SKM-1 (cell line): Measurements from ENCODE around the gene PLA2G3.

Experiments
- DNase-seq: peaks from one replicate; lab custom pipeline; 2025; ENCODE audit not compliant: unreplicated experiment; lab: John Stamatoyannopoulos, UW

PLA2G3 gene

DNA sequence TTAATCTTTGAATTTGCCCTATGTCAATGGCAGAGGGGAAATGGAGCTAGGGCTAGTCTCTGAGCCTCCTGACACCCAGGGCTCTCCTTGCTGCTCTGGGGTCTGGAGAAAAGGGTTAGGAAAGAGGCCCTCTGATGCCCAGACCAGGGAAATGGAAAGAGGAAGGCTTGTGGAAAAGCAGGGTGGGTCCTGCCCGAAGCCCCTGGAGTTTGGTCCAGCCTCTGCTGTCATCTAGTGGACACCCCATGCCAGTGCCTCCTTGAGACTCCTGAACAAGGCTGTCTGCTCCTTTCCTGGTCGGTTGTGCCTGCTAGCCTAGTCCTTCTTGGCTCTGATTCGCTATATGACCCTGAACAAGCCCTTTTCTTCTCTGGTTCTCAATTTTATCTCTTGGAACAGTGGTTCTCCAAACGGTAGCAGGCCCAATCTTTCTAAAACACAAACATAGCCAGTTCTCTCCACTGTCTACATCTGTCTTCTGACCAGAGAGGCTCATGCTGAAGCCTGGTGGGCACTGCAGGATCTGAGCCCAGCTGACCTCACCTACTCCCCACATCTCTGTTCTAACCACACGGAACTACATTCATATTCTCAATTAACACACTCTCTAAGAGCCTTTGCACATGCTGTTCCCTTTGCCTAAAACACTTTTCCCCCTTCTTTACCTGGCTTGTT, 8.8 kb upstream of the PLA2G3 start:
- DNase-seq: peak; percentile 24

DNA sequence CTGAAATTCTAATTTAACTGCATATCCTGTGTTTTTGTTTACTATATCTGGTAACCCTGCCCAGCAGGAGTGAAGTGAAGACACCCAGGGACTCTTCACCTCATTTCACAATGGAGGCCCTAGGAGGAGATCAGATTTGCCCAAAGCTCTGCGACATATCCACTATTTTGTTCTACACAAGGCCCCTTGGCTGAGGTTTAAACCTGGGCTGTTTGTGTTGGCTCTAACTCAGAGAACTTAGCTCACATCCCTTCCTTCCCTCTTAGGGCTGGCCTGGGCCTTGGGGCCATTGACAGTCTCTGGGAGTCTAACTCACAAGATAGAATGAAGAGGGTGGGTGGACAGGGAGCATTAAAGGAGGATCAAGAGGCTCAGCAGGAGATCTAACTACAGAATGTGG, 8.2 kb upstream of the PLA2G3 start:
- no peak for DNase-seq

DNA sequence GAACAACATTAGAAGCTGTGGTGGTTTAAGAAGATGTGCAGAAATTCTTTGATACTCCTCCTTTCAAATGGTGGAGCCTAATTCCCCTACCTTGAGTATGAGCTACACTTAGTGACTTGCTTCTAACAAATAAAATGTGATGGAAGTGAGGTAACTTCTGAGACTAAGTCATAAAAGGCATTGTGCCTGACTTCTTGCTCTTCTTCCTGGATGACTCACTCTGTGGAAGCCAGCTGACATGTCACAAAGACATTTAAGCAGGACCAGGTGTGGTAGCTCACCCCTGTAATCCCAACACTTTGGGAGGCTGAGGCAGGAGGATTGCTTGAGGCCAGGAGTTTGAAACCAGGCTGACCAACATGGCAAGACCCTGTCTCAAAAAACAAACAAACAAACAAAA, 3.9 kb upstream of the PLA2G3 start:
- no peak for DNase-seq

DNA sequence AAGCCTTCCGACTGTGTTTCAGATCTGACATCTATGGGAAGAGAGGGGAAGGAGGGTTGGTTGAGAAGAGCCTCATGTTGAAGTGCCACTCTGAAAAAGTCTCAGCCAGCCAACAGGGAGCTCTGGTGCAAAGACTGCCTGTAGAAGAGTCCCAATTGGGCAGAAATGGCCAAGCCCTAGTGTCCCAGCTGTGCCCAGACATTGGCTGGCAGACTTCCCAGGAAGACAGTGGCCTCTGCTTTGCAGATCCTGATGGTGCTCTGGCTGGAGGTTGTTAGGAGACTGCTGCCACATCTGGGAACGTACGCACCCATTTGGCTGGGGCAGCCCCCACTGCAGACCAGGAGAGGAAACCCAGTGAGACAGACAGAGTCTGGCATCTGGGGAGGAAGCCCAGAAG, 3.2 kb upstream of the PLA2G3 start:
- no peak for DNase-seq

DNA sequence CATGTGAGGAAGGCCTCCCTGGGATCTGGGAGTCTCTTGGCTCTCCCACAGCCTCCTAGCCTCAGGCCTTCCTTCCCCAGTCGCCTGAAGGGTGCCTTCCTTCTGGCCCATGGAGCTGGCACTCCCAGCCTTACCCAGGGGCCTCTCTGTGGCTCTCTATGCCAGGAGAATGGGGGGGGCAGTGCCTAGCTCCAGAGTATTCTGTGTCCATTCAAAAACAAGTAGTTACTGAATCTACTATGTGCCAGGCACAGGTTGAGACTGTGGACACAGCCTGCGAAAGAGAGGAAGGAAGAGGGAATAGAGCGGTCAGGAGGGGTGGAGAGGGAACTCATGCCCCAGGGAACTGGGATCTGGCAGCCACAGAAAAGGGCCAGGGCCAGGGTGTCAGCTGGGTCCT, 2.7 kb upstream of the PLA2G3 start:
- no peak for DNase-seq

DNA sequence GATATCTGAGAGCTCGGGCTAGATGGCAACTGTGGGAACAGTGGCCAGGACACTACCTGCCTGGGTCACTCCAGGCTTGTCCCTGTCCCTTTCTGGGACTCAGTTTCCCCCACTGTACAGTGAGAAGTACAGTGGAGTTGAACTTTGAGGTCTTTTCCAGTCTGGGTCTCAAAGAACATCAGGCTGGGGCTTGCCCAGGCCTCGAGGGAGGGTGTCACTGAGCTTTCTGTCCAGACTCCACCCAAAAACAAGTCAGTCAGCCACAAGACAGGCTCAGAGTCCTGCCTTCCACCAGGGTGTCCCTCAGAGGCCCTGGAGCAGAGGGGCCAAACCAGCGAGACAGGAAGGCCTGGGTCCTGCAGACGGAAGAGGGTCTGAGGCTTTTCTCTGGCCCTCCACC, 2.0 kb upstream of the PLA2G3 start:
- no peak for DNase-seq

DNA sequence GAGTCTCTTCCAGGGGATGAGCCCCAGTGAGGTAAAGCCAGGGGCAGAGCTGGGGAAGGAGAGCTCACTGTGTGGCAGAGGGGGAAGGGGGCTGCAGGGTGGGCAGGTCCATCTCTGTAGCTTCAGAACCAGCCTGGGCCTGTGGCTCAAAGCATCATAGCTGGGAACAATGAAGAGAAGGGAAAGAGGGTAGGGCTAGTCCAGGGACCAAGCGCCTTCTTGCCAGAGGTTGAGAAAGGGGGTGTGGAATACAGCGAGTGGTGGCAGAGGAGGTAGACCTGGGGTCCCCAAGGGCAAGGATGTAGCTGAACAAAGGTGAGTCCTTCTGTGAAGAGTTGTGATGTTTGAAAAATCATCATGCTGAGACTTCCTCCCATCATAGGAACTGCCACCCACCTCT, 1.2 kb upstream of the PLA2G3 start:
- no peak for DNase-seq

DNA sequence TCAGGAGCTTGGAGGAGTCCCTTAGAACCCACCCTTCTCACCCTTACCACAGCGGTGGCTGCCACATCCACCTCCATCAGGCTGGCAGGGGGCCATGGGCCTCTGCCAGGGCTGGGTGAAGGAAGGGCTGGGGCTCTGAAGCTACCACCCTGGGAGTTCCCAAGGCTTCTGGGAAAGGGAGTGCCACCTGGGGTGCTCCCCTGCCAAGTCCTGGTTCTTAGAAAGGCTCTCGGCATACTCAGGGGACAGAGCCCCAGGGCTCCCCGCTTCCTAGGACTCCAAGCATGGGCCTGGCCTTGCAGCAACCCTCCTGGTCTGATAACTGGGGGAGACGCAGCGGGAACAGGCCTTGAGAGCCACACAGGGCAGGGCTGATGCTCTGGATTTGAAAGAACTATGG, 438 bp upstream of the PLA2G3 start:
- no peak for DNase-seq

DNA sequence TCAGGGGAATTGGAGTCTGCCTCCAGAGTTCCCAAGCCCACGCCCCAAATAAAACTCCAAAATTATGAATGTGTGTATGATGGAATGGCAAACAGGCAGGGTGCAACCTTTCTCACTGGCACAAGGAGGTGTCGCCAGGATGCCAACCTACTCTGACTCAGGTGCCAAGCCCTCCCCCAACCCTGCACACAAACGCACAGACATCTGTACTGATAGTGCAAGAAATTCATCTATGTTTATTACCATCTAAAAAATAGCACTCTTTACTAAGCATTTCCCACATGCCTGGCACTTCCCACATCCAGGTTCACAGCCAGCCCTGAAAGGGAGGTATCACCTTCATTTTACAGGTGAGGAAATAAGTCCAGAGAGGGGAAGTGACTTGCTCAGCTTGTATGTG, 1.2 kb downstream of the PLA2G3 start:
- no peak for DNase-seq

DNA sequence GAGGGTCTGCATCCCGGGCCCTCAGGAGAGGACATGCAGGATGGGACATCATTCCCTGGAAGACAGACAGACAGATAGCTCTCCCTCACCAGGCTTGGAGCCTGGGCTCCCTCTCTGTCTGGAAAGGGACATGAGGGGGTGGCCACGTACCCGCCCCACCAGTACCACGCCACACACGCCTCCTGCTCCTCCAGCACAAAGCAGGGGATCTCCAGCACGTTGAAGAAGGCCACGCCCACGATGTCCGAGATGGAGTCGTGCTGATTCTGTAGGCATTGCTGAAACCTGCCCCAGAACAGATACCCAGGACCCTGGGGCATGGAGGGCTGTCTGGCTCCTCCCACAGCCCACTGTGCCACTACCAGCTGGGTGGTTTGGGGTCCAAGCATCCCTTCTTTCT, 2.2 kb downstream of the PLA2G3 start:
- DNase-seq: no peak

DNA sequence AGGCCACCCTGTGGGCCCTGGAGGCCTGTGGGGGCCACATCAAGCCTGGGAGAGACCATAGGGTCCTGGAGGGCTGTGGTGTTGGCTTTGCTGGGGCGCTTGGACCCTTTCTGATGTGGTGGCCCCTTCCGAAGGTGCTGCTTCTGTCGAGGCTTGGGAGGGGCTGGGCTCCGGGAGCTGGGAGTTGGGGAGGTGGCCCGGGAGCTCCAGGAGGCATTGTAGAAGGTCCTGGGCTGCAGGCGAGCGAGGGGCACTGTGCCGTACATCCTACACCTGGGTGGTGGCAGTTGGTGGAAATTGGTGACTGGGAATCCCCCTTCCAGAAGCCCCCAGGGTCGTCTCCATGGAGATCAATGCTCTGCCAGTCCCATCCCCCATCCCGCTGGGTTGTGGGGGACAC, 2.6 kb downstream of the PLA2G3 start:
- DNase-seq: no peak

DNA sequence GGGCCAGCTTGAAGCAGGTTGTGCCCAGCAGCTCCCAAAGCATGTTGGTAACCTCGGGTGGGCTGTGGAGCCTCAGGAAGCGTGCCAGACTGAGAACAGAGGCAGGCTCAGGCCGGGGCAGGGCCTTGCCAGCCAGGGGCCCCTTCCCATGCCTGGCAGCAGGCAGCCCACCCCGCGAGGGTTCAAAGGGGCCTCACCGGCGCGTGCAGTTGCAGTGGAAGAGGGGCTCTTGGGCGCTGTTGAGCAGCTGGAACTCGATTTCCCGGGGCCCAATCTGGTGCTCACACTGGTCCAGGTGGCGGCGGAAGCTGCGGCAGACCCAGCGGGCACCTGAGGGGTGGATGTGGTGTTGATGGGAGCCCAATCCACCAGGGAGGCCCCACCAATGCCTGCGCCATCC, 3.6 kb downstream of the PLA2G3 start:
- no peak for DNase-seq

DNA sequence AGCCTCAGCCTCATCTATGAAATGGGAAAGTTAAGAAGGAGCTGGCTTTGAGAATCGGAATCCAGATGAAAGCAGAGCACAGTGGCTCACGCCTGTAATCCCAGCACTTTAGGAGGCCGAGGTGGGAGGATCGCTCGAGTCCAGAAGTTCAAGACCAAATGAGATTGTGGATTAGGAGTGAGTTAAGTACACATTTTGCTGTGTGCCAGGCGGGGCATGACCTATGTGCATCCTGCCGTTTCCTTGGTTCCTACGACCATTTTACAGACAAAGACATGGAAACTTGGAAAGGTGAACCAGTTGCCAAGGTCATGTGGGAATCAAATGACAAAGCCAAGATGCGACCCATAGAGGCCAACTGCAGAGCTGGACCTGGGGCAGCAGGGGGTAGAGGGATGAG, 4.2 kb downstream of the PLA2G3 start:
- no peak for DNase-seq

DNA sequence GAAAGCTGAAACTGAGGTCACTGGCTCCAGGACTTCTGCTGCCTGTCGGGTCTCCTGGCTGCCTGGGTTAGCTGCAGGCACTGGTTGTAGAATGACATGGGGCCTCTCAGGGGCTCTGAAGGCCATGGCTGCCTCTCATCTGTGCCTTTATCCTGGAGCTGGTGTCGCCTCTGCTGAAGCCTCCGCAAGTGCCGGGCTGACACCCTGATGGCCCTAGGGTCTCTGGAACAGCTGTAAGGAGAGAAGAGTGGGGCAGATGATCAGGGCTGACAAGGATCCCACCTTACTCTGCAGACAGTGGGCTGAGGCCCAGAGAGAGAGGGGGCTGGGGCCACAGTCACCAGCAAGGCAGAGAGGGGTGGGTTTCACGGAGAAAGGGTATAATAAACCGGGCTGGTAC, 4.6 kb downstream of the PLA2G3 start:
- no peak for DNase-seq

DNA sequence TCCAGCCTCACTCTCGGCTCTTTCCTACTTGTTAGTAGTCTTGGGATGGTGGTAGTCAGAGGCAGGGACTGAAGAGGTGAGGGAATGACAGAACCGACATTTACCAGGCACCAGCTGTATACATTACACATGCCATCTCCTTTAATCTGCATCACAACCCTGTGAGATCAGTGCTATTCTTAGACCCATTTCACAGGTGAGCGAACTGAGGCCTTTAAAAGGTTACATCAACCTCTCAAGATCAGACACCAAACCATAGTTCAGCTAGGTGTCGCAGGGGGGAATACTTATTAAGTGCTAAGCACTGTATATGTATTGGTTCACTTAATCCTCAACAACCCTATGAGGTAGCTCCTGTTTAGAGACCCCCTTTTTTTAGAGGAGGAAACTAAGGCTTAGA, 5.6 kb downstream of the PLA2G3 start:
- DNase-seq: no peak

DNA sequence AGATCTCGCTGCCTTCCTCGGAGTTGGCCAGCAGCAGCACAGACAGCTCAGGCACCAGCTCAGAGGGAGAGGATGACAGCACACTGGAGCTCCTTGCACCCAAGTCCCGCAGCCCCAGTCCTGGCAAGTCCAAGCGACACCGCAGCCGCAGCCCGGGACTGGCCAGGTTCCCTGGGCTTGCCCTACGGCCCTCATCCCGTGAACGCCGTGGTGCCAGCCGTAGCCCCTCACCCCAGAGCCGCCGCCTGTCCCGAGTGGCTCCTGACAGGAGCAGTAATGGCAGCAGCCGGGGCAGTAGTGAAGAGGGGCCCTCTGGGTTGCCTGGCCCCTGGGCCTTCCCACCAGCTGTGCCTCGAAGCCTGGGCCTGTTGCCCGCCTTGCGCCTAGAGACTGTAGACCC, 6.4 kb downstream of the PLA2G3 start:
- DNase-seq: no peak

DNA sequence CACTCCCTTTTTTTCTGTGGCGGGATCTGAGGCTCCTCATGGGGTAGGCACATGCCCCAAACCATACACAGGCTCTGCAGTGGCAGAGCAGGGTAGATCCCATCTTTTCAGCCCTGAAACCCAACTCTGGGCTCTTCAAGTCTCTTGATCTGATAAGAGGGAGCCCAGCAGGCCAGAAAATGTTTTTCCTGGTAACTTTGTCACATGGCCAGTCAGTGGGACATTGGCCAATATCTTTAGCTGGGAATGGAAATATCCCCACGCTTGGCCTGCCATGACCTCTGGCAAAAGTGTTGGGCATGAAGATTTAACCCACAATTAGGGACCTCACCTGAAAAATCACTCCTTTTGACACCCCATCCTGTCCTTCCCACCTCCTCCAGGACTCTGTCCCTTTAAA, 9.4 kb downstream of the PLA2G3 start:
- no peak for DNase-seq

DNA sequence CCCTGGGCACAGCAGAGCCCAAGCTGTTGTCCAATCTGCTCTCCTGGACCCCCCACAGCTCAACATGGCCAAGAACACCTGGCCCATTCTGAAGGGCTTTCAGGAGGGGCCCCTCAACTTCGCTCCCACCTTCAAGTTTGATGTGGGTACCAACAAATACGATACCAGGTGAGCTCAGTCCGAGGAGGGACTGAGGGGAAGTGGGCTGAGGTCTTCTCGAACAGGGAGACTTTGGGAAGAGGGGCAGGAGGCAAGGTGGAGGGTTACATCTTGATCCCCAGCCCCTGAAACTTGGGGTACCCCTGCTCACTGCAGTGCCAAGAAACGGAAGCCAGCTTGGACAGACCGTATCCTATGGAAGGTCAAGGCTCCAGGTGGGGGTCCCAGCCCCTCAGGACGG, 12.2 kb downstream of the PLA2G3 start:
- DNase-seq: no peak

DNA sequence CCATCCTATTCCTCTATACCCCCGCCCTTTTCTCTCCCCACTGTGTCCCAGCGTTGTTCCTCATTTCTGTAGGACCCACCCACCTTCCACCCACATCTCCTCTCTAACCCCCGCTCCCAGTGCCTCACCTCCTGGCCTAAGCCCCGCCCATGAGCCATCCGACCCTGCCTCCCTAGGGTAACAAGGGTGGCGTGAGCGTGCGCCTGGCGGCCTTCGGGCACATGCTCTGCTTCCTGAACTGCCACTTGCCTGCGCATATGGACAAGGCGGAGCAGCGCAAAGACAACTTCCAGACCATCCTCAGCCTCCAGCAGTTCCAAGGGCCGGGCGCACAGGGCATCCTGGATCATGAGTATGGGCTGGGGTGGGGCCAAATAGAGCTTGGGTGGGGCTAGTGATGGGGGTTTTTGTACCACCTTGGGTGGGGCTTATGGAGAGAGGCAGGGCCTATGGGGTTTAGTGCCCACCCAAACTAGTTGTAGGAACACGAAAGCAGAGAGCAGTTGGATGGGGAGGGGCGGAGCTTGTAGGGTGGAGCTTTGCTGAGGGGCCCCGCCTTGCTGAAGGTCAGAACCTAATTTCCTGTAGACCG, 13.0 kb downstream of the PLA2G3 start:
- DNase-seq: no peak

DNA sequence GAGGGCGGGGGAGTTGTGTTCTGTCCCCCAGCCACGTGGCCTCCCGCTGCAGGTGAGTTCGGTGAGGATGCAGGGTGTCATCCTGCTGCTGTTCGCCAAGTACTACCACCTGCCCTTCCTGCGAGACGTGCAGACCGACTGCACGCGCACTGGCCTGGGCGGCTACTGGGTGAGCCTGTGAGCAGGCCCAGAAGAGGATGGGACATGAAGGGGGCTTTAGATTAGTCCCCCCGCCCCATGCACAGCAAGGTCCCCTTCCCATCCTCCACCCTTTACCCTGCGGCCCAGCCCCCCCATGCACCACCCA, 13.5 kb downstream of the PLA2G3 start:
- DNase-seq: no peak

DNA sequence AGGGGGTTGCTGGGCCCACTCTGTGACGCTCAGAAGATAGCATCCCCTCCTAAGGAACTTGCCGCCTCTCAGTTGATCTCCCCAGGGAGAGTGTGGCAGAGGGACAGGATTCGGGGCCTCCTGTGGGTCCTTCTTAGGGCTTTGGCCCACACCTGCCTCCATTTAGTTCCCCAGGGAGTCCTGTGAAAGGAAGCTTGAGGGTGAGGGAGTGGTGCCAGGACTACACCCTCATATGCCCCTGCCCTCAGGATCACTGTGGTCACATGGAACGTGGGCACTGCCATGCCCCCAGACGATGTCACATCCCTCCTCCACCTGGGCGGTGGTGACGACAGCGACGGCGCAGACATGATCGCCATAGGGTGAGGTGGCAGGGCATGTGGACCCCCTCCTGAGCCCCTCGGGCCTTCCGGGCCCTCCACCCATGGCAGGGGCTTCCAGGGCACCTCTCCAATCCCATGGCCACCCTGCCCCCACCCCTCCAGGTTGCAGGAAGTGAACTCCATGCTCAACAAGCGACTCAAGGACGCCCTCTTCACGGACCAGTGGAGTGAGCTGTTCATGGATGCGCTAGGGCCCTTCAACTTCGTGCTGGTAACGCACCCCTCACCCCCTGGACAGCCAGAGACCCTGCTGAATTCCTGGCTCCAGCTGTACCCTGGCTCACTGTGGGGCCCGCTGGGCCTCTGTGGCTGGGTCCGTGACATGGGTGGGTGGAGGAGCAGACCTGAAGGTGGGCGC, 14.0 kb downstream of the PLA2G3 start:
- DNase-seq: no peak

DNA sequence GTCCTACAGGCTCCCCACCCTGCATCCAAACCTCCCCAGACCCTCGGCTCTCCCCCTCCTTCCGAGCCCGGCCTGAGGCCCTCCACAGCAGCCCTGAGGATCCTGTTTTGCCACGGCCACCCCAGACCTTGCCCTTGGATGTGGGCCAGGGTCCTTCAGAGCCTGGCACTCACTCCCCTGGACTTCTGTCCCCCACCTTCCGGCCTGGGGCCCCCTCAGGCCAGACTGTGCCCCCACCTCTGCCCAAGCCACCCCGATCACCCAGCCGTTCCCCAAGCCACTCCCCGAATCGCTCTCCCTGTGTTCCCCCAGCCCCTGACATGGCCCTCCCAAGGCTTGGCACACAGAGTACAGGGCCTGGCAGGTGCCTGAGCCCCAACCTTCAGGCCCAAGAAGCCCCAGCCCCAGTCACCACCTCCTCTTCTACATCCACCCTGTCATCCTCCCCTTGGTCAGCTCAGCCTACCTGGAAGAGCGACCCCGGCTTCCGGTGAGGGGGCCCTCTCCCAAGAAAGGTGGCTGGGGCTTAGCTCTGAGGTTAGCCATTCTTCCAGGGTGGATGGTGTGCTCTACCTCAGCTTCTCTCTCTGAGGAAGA, 14.7 kb downstream of the PLA2G3 start:
- DNase-seq: no peak
